ENCODE measurements around the gene MYG1.

DNA sequence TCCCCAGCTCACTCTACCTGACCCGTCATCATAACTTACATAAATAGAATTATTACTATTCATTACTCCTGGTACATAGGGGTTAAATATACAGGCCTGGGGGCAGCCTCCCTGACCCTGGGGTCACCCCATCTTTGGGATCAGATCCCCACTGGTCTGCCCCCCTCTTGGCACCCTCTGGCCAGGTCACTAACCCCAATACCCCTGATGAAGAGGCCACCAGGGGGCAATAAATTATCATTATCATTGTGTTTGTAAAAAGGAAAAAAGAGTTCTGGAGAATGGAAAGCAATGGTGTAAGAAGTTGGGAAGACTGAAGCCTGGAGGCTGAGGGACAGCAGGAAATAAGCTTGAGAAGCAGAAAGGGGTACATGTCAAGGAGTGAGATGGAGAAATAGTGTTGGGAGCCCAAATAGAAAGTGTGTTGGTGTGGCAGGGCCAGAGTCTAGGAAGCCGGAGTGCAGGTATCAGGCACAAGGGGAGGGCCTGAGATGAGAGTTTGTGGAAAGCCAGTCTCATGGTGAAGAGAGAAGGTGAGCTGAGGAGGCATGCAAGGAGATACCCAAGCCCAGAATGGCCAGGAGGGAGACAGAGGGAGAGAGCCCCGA, 28.0 kb downstream of the MYG1 start:
- TF ChIP-seq POLR2AphosphoS5 (IDR thresholded peaks at IDR 0.05) = no peak
- TF ChIP-seq CTCF (IDR thresholded peaks at IDR 0.05) = peak in 2 of 7 experiments; percentile 8 to 15
- no peak for TF ChIP-seq POLR2A (IDR thresholded peaks at IDR 0.05)
